H1 (cell line): ENCODE data around the gene ZFP69. TPM values are rescaled to one million over a fixed set of nuclear protein-coding genes. Genes with fewer than 3 reads are reported as not detected.

Experiments
- EZH2 ChIP-seq: fragments of 200-600 bp; sonication (generic); IDR thresholded peaks from 2 replicates; pipeline ENCODE4 v1.7.1; 2012; ENCODE audit warnings: low read depth, mild to moderate bottlenecking, moderate library complexity, low read length, inconsistent platforms; ENCODE audit not compliant: severe bottlenecking
- JUN ChIP-seq: IDR thresholded peaks from 2 replicates; pipeline ENCODE4 v1.6.1; 2011; ENCODE audit warnings: low read depth, mild to moderate bottlenecking, improper control_type of control experiment, low read length
- KDM1A ChIP-seq: fragments of 200-600, 300-600 bp; sonication (generic); IDR thresholded peaks from 2 replicates; pipeline ENCODE4 v1.7.1; 2016; ENCODE audit warnings: mild to moderate bottlenecking, low read length, borderline replicate concordance
- SAP30 ChIP-seq: fragments of 300-600 bp; sonication (generic); IDR thresholded peaks from 2 replicates; pipeline ENCODE4 v1.7.1; 2012; ENCODE audit warnings: low read length, moderate library complexity, mild to moderate bottlenecking, inconsistent platforms; ENCODE audit not compliant: insufficient read depth, insufficient replicate concordance
- TAF1 ChIP-seq: IDR thresholded peaks from 2 replicates; pipeline ENCODE4 v1.6.1; 2011; ENCODE audit warnings: mild to moderate bottlenecking, low read depth, low read length
- TCF12 ChIP-seq: IDR thresholded peaks from 2 replicates; pipeline ENCODE4 v1.6.1; 2011; ENCODE audit warnings: low read depth, mild to moderate bottlenecking, low read length
- polyA plus RNA-seq, 7 experiments: library from polyadenylated mRNA; depleted of rRNA in 3 of 7; stranded (reverse) in 5 of 7; unstranded in 2 of 7; fragments of >200 nt in 5 of 7; fragments of 200-250 nt in 2 of 7; gene quantifications; 1 replicate in 5 of 7; 2 replicates in 1 of 7; 4 replicates in 1 of 7; pipeline versions ENCODE4 v1.2.1 to v1.2.3, GENCODE V29; 2011 to 2013; ENCODE audit warnings: missing spikeins in 2 of 7, mixed read lengths in 2 of 7
- total RNA-seq: library from RNA; stranded (reverse); fragmentation: NEBNext Ultra II Directional; extraction: Animal tissue kit (Norgen Biotek cat#: 25700); gene quantifications from 2 replicates; pipeline ENCODE4 v1.2.1, GENCODE V29; 2021

The ZFP69 gene
- total and polyA plus RNA-seq, 2 of the 8 experiments (the other 6 are each of a cell fraction or from before 2014, with no cell fraction given) = 1.0 to 4.3 TPM

DNA sequence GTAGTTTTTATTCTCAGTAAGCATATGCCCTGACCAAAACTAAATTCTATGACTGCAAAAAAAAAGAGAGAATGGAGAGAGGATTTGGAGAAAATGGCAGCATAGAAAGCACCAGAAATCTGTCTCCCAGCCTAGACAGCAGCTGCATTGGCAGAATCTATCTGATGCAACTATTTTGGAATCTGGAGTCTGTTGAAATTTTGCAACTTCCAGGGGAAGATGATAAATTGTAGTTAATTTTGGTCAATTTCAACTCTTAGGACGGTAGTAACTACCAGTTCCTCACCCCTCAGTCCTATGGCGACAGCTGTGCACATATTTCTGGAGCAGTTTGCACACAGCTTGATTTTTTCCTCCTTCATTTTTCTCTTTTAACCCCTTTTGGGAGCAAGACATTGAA lies 42.4 kb downstream of the ZFP69 start (continued):
- TF ChIP-seq SAP30 = no peak
- TF ChIP-seq TCF12 = no peak
- no peak for TF ChIP-seq EZH2
- no peak for TF ChIP-seq JUN
- TF ChIP-seq KDM1A = no peak
- TF ChIP-seq TAF1 = no peak
